ENCODE results near the gene BAG2.

GRCh38 chr6:57198926-57199636 is 27.0 kb downstream of the BAG2 start:
- TF ChIP-seq, protein P1, sequence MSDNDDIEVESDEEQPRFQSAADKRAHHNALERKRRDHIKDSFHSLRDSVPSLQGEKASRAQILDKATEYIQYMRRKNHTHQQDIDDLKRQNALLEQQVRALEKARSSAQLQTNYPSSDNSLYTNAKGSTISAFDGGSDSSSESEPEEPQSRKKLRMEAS (IDR thresholded peaks at IDR 0.05; ENCODE audit: low read depth, low read length): no peak
- TF ChIP-seq SIN3A (IDR thresholded peaks at IDR 0.05; ENCODE audit: low read depth, low read length) (no peak), SPI1 (IDR thresholded peaks at IDR 0.05; ENCODE audit: borderline replicate concordance, insufficient read depth, low read depth, low read length) (no peak)
- TF ChIP-seq, protein P2, sequence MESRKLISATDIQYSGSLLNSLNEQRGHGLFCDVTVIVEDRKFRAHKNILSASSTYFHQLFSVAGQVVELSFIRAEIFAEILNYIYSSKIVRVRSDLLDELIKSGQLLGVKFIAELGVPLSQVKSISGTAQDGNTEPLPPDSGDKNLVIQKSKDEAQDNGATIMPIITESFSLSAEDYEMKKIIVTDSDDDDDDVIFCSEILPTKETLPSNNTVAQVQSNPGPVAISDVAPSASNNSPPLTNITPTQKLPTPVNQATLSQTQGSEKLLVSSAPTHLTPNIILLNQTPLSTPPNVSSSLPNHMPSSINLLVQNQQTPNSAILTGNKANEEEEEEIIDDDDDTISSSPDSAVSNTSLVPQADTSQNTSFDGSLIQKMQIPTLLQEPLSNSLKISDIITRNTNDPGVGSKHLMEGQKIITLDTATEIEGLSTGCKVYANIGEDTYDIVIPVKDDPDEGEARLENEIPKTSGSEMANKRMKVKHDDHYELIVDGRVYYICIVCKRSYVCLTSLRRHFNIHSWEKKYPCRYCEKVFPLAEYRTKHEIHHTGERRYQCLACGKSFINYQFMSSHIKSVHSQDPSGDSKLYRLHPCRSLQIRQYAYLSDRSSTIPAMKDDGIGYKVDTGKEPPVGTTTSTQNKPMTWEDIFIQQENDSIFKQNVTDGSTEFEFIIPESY (IDR thresholded peaks at IDR 0.05): no peak

All from GM12878 (cell line).